ENCODE measurements around the gene GAS2L1. TPM values are rescaled to one million over a fixed set of nuclear protein-coding genes. Genes with fewer than 3 reads are reported as not detected.

Gene GAS2L1
- polyA plus RNA-seq, 3 donors, result 14.9 to 20.0 (median 15.7) TPM

GRCh38 chr22:29330753-29331152 is 24.3 kb downstream of the GAS2L1 start:
- TF ChIP-seq CTCF (IDR thresholded peaks at IDR 0.05), result no peak
- peaks cover 91 to 97% of the 10 kb centered on the region in 2 donors for H3K36me3 ChIP-seq (replicated peaks in 1 of 2; ENCODE audit: control insufficient read depth in 1 of 2, insufficient read depth in 2 of 2, low read length in 2 of 2)
- H2AFZ ChIP-seq (ENCODE audit: insufficient read depth, low read depth, low read length, poor library complexity, severe bottlenecking), result no peak overlapping the region
- Mint-ChIP-seq H3K27ac (peak overlapping the region in 3 of 7 donors; percentile 18 to 49 (median 30)), H3K36me3 (peaks cover 71 to 95% of the 10 kb centered on the region in 2 donors), H3K27me3 (ENCODE audit: low read depth in 3 of 3) (peaks cover 0 to 2% (median 0%) of the 10 kb centered on the region in 3 donors), H3K4me1 (no peaks in the 10 kb centered on the region), H3K9me3 (peaks cover 0 to 1% (median 0%) of the 10 kb centered on the region in 7 donors), H3K4me3 (no peak overlapping the region)
- intact Hi-C loops (cut with micrococcal nuclease), result no loop called here
- H3K27me3 ChIP-seq (ENCODE audit: control insufficient read depth in 2 of 2, insufficient read depth in 2 of 2, low read length in 2 of 2), result no peaks in the 10 kb centered on the region
- H3K4me2 ChIP-seq (replicated peaks; ENCODE audit: extremely low read depth, low read length, poor library complexity, severe bottlenecking), result no peak overlapping the region
- H3K9me3 ChIP-seq (replicated peaks in 1 of 2; ENCODE audit: control insufficient read depth in 1 of 2, insufficient read depth in 1 of 2, low read length in 2 of 2), result no peaks in the 10 kb centered on the region
- no peak overlapping the region for H3K4me3 ChIP-seq (replicated peaks in 1 of 3; ENCODE audit: low read depth in 2 of 3, low read length in 3 of 3)
- DNase-seq, result no peak
- no peaks in the 10 kb centered on the region for H3K79me2 ChIP-seq (ENCODE audit: insufficient read depth, low read length)
- H4K20me1 ChIP-seq (ENCODE audit: insufficient read depth, low read length), result peaks cover 46% of the 10 kb centered on the region
- H3K4me1 ChIP-seq (ENCODE audit: control insufficient read depth in 1 of 2, insufficient read depth in 2 of 2, low read length in 2 of 2), result no peaks in the 10 kb centered on the region
- 95% methylated on average over 5 of the region's 9 CpGs for WGBS (ENCODE audit: insufficient coverage)
- no peak overlapping the region for H3K9ac ChIP-seq (ENCODE audit: insufficient read depth, low read length, poor library complexity, severe bottlenecking)
- no peak overlapping the region for H3K27ac ChIP-seq (ENCODE audit: low read depth in 1 of 2, low read length in 2 of 2)

GRCh38 chr22:29331213-29331612 is 24.8 kb downstream of the GAS2L1 start:
- no peak overlapping the region for H3K9ac ChIP-seq (ENCODE audit: insufficient read depth, low read length, poor library complexity, severe bottlenecking)
- no peak overlapping the region for H3K4me3 ChIP-seq (replicated peaks in 1 of 3; ENCODE audit: low read depth in 2 of 3, low read length in 3 of 3)
- DNase-seq, result no peak
- H3K27ac ChIP-seq (ENCODE audit: low read depth in 1 of 2, low read length in 2 of 2), result no peak overlapping the region
- H3K4me1 ChIP-seq (ENCODE audit: control insufficient read depth in 1 of 2, insufficient read depth in 2 of 2, low read length in 2 of 2), result no peaks in the 10 kb centered on the region
- Mint-ChIP-seq H3K9me3 (peaks cover 0 to 1% (median 0%) of the 10 kb centered on the region in 7 donors), H3K27ac (peak overlapping the region in 2 of 7 donors; percentile 20 to 49), H3K4me1 (no peaks in the 10 kb centered on the region), H3K4me3 (no peak overlapping the region), H3K36me3 (peaks cover 75 to 95% of the 10 kb centered on the region in 2 donors), H3K27me3 (ENCODE audit: low read depth in 3 of 3) (peaks cover 0 to 2% (median 0%) of the 10 kb centered on the region in 3 donors)
- no peak overlapping the region for H2AFZ ChIP-seq (ENCODE audit: insufficient read depth, low read depth, low read length, poor library complexity, severe bottlenecking)
- intact Hi-C loops (cut with micrococcal nuclease), result no loop called here
- H3K9me3 ChIP-seq (replicated peaks in 1 of 2; ENCODE audit: control insufficient read depth in 1 of 2, insufficient read depth in 1 of 2, low read length in 2 of 2), result no peaks in the 10 kb centered on the region
- TF ChIP-seq CTCF (IDR thresholded peaks at IDR 0.05), result no peak
- WGBS (ENCODE audit: insufficient coverage), result 97% methylated on average over 6 of the region's 8 CpGs
- no peaks in the 10 kb centered on the region for H3K79me2 ChIP-seq (ENCODE audit: insufficient read depth, low read length)
- peaks cover 50% of the 10 kb centered on the region for H4K20me1 ChIP-seq (ENCODE audit: insufficient read depth, low read length)
- no peaks in the 10 kb centered on the region for H3K27me3 ChIP-seq (ENCODE audit: control insufficient read depth in 2 of 2, insufficient read depth in 2 of 2, low read length in 2 of 2)
- peaks cover 95 to 100% of the 10 kb centered on the region in 2 donors for H3K36me3 ChIP-seq (replicated peaks in 1 of 2; ENCODE audit: control insufficient read depth in 1 of 2, insufficient read depth in 2 of 2, low read length in 2 of 2)
- no peak overlapping the region for H3K4me2 ChIP-seq (replicated peaks; ENCODE audit: extremely low read depth, low read length, poor library complexity, severe bottlenecking)

Measured in CD14-positive monocyte (primary cell).